Stimulated activated CD8-positive, alpha-beta memory T cell treated with anti-CD3 and anti-CD28 coated beads, Interleukin-15, amount 100 ng/mL, for 4 hours (primary cell): ENCODE measurements around the gene RNU2-63P.
"Not testable (repeated sequence)": the region's sequence is repeated elsewhere in the genome, so short reads cannot be mapped to it uniquely, and the experiment has no call there.

Experiments
- DNase-seq, 2 donors: peaks; one replicate each; pipeline ENCODE4 v3.0.0-alpha.2; 2020; ENCODE audit warnings: low read depth in 2 of 2

The RNU2-63P gene

DNA sequence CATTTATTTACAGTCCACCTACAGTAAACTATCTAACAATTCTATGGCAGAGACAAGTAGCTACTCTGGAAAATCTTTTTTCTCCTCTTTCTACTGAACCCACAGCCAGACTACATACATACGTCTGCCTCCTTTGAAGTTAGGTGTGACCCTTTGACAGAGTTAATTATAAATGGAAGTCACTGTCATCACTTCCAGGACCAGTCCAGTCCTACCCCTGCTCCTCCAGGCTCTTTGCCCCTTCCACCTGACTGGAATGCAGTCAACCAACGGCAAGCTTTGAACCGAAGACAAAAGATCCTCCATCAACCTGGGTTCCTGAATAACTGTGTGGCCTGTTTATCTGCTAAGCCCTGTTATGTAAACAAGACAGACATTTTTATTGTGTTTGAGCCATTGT is 35.2 kb downstream of the RNU2-63P start:
- DNase-seq = not testable (repeated sequence)

DNA sequence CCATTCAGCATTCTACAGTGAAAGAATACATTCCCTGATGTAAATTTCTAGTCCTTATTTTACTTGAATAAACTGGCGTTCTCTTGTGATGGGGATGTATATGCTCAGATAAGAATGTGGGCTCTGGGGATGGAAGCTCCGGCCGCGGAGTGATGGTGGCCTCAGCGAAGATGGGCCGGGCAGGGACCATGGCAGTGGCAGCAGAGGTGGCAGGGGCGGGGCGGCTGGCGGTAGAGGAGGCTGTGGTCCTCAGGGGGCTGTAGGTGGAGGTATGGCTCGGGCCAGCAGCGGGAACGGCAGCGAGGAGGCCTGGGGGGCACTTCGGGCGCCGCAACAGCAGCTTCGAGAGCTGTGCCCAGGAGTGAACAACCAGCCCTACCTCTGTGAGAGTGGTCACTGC is 44.0 kb downstream of the RNU2-63P start:
- not testable (repeated sequence) for DNase-seq
